Stimulated activated CD4-positive, alpha-beta T cell treated with anti-CD3 and anti-CD28 coated beads, TNF-alpha, amount 100 ng/mL, for 24 hours (primary cell): Measurements from ENCODE around the gene TSPAN14.
"Not testable (repeated sequence)": the region's sequence is repeated elsewhere in the genome, so short reads cannot be mapped to it uniquely, and the experiment has no call there.

ENCODE experiments used
- DNase-seq, 3 experiments: peaks; one replicate each; pipeline ENCODE4 v3.0.0-alpha.2; 2020; ENCODE audit warnings: low read depth in 3 of 3

TSPAN14 gene, protein sequence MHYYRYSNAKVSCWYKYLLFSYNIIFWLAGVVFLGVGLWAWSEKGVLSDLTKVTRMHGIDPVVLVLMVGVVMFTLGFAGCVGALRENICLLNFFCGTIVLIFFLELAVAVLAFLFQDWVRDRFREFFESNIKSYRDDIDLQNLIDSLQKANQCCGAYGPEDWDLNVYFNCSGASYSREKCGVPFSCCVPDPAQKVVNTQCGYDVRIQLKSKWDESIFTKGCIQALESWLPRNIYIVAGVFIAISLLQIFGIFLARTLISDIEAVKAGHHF

DNA sequence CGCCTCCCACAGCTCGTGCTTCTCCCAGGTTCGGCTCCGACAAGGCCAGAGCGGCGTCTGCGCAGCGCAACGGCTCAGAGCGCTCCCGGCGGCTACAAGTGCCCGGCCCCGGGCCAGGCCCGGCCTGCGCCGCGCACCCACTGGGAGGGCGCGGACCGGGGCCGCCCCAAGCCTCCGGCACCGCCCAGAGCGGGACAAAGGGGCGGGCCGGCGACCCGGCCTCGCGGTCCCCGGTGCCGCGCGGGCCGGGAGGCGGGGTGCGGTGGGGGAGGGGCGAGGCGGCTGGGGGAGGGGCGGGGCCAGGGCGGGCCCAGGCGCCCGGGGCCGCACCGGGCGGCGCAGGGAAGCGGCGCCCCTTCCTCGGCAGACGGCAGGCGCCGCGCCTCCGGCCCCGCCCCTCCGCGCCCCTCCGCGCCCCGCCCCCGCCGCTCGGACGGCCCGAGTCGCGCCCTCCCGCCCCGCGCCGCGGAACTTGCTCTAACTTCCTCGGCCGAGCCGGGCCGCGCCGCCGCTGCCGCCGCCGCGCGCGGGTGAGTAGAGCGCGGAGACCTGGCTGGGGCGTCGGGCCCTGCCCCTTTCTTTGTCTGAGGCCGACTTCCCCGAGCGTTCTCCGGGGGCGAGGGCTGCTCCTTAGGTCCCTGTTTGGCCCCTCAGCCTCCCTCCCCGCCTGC lies at the start of gene TSPAN14:
TSS of gene TSPAN14 (plus strand) at position 469 of the 671 bp plus-strand sequence. CDS start 34,924 bp downstream, outside the sequence.
- DNase-seq, result peak; percentile 28 to 80 (median 65)

DNA sequence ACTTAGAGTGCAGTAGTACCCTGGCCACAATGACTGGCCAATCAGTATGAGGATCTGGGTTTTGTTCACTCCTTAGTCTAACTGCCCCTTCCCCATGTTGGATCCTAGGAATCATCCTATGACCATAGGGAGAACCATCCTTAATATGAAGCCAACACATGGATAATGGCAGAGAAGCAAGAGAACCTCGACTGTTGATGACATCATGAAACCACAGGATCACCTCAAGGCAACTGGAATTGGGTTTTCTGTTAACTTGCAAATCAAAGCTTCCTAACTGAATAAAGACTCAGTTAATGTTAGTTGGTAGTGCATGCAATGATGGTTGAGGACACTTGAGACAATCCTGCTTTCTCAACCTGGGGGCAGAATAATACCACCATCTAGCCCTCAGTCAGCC lies 49.1 kb upstream of the TSPAN14 start:
- no peak for DNase-seq

DNA sequence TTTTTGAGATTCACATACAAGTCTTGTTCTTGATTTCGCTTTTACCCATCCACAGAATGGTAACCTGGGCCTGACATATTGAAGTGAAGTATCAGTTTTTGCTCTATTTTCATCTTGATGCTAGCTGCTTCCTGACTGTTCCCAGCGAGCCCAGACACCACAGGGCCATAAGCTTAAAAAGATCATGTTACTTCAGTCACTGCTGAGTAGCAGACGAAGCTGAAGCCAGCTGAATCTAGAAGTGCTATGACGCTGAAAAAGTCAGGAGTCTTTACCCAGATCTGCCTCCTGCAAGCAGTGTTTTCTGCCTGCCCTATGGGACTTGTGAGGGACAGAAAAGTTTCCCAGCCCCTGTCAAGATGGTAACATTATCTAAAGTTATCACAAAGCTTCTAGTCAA lies 48.5 kb upstream of the TSPAN14 start:
- DNase-seq, result no peak

DNA sequence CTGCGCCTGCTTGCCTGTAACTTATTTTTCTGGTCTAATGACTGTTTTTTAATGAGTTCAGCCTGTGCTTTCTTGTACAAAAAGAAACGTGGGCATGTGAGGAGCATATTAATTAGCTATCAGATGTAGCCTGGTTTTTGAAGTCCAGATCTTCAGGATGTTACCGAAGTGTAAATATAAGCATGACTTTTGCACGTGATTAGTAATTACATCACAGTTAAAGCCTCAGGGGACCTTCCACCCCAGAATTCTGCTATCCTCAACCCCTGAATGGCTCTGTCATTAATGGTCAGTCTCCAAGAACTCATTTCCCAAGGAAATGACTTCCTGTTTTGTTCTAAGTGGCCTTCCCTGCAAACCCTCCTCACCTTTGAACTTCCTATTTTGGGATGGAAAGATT lies 47.9 kb upstream of the TSPAN14 start:
- DNase-seq, result no peak

DNA sequence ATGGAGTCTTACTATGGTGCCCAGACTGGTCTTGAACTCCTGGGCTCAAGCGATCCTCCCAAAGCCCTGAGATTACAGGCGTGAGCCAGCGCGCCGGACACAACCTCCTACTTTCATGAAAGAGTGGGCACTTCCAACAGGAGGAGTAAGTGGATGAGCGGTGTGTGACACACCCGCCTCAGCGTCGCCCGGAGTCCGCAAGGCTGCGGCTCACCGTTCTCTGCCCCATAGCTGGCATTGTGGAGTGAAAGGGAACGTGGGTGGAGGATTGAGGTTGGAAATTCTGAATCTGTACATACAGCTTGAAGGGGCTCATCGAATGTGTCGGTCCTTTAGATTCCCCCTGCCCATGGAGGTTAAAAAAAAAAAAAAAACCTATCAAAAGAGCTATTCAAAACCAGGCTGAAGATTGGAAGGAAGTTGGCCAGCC lies 46.3 kb upstream of the TSPAN14 start:
- DNase-seq, result peak; percentile 36 to 66 (median 51)

DNA sequence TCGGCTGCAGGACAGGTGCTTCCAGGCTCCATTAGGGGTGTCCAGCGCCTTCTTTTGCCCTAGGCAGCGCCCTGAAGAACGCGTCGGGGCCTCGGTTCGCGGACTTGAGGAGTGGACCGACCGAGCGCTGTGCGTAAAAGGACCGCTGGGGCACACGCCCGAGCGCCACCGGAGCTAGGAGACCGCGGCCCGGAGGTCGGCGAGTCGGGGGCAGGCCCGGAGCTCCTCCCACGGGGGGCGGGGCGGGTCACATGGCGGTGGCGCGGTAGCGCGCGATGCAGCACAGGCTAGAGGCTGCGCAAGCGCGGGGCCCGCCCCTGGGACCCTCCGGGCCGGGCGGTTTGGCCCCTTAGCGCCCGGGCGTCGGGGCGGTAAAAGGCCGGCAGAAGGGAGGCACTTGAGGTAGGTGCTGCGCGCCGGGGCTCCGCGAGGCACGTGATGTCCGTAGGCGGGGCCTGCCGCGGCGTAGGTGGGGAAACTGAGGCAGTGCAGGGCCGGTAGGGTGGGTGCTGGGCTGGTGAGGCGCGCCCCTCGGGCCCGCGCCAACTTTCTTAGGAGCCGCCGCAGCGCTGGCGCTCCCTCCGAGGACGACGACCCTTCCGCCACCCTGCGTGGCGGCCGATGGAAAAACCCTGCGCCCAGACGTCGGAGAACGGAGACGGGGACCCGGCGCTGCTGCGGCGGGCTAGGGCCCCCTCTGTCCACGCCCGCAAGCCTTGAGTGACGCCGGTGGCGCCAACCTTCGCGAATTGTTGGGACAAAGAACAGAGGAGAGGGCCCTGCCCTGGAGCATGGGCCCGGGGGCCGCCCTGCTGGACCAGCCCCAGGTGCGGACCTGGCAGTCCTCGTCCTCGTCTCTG lies 45.6 kb upstream of the TSPAN14 start, which contains the start of gene PRXL2A:
TSS of gene PRXL2A (plus strand) at position 310 of the 860 bp plus-strand sequence. CDS start 11,917 bp downstream, outside the sequence.
- peak; percentile 53 to 86 (median 70) for DNase-seq

DNA sequence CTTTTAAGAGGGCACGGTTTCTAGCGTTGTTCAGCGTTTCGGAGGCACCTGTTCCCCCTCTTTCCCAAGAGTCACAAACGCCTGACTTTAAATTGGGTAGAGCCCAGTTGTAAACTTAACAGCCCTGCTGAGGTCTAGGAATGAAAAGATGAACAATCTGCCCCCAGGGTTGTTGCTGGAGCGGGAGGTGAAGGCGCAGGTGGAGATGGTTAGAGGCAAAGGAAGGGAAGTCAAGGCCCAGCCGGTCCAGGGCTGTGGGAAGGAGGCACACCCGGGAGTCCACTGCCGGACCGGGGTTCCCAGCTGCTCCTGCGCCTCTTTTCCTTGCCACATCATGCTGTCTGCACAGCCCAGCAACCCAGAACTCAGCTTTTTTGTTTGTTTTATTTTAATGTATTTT lies 45.0 kb upstream of the TSPAN14 start:
- DNase-seq, result no peak

DNA sequence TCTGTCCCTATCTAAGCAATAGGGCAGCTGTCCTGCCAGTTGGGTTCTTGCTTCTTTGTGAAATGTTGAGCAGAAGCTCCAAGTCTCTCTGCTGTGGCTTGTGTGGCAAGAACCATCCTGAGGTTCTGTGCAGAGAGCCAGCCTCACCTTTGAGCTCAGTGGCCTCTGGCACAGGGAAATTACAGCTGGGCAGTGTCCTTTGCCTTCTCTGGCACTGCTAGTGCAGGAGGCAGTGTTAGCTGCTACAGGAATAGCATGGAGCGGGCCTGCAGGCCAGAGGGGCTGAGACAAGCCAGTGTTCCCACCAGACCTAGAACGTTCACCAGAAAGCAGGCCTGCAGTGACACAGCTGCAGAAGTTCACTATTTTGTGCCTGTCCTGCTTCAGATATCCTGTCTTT lies 44.0 kb upstream of the TSPAN14 start:
- no peak for DNase-seq

DNA sequence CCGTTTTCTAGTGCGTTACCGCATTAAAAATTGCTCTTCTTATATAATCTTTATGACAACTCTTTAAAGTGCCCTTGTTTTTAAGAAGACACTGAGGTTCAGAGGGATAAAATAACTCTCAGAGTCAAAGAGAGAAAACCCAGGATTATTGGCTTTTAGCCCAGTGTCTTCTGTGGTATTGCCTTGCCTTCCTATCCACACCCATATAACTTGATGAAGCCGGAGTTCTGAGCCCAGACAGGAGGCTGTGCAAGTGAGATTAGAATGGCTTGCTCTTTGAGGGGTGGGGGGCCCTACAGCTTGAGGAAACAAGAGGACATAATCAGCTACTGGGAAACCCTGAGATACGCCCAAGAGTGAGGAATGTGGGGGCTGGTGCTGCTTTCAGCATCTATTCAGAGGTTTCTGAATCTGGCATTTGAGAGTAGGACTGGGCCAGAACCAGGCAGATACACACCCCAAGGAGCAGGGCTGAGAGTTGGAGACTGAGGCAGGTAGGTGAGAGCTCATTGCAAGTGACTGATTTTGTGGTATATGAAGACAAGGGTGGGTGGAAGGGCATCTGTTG lies 43.4 kb upstream of the TSPAN14 start:
- no peak for DNase-seq

DNA sequence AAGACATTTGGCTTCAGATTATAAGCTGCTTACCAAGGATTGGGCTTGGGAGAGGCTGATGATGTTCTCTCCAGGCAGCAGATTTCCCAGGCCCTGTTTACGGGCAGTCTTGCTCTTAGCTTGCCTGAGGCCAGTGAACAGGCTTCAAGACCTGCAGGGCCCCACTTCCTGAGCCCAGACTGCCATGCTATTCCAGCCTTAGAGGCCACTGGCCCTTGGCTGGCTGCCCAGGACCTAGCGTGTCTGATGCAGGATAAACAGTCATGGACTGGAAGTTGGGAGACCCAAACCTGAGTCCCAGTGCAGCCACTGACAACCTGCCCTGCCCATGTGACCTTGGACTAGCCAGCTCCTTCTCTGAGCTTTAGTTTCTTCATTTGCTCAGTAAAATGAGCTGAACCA lies 42.8 kb upstream of the TSPAN14 start:
- DNase-seq, result no peak

DNA sequence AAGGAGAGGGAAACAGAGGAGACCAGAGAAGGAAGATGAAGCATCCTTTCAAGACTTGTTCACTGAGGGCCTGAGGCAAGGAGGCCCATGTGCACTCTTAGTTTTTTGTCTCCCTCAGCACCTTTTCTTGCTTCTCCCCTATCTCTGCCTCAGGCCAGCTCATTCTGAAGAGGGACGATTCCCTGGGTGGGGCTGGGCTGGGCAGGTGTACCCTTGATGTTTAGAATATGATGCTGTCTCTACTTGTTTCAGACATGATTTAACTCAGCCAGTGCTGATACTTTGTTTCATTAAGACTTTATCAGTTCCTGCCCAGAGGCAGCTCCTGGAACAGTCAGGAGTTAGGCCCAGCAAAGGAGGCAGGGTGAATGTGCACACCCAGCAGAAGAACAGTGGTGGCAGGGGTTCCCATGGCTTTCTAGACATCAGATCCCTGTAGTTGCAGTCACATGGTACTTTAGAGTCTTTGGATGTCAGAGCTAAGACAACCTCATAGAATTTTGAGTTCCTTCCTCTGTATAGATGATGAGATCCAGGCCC lies 42.4 kb upstream of the TSPAN14 start:
- no peak for DNase-seq

DNA sequence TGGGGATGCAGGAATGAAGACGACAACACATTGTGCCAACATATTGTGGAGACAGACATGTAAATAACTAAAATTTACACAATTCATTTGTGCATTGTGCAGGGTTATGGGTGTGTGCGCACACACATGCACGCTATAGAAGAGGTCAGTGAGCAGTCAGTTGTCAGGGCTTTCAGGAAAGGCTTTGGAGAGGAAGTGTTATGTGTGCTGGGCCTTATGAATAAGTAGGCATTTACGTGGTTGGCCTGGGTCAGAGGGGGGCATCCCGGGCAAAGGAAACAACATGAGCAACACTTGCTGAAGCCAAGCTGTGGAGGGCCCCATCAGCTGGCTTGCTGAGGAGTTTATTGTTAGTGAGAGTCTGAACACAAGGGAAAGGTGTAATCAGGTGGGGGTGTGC lies 41.6 kb upstream of the TSPAN14 start:
- no peak for DNase-seq

DNA sequence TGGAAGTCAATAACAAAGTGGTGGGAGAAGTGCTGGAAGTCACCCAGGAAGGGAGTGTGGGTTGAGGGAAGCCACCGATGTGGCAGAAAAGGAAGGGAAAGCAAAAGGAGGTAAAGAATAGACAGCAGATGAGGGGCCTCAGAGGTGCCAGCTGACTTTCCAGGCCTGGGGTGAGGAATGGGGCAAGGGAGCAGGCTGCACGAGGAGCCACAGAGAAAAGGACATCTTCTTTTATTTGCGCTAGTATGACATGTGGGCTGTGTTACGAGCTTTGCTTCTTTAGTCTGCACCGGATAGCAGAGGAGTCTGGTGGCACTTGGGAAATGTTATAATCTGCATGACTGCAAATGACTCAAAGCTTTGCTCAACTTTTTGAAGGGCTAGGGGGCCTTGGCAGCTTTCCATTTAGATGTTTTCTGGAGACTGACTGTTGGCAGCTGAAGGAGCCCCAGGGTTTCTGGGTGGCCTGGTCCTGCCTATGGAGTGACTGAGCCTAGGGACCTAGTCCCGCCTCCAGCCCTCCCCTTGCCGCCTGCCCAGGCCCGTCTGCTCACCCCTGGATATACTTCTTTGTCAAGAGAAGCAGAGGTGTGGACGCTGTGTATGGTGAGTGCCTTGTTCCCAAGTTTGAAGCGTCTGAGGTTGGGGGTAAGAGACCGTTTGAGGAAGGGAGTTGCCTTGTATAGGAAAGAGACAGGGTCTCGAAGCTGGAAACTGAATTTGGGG lies 40.7 kb upstream of the TSPAN14 start:
- no peak for DNase-seq

DNA sequence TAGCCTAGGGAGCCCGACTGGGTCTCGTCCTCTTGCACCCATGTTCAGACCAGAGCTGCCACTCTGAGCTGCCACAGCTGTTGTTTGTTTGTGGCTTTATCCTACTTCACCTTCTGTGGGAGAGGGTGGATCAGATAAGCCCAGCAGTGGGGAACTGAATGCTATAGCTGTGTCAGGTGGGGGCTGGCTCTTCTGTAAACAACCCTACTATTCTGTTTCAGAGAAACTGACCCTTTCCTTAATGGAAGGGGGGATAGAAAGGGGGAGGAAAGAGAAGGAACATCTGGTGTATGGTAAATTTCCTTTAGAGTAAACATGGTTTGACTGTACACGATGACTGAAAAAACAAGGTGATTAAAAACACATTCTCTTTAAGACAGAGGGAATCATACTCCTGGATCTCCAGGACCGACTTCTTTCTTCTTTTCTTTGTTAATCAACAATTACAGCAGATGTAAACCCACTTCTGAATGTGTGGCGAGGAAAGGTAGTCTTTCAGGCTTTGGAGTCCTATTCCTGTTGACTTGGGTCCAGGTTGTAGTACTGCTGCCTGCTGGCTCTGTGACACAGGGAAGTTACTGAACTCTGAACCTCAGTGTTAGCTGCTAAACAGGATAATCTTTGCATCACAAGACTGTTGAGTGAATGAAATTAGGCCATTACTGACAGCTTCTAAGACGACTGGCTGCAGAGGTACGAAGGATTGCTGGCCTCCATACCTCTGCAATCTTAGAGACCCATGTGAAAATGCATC lies 39.8 kb upstream of the TSPAN14 start:
- DNase-seq, result no peak

DNA sequence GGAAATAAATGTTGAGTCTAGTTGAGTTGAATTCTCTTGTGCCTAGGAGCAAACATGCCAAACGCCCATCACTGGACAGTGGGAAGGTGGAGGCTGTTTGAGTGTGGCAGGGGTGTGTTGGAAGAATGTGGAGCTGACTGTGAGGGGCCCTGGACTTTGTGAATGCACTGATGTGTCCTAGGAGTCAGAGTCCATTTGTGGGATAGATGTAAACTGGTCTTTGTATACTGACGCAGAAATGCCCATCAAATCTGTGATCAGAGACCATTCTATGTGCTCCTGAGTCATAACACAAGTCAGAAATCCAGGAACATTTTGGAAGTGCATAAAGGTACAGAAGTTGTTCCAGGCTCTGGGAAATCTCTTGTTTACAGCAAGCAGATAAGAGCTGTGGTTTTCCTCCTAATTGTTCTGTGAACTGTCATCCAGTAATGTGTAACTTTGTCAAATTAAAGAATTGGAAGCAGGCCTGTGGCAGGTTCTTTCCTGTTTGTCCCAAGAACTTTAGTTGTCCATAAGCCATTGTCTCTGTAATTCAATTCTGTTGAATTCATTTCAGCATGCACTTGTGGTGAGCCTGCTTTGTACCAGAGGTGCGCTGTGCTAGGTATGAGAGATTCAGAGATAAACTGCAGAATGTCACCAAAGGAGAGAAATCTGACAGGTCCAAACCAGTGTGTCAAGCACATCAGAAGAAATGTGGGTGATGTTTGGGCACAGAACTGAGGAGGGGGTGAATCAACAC lies 38.2 kb upstream of the TSPAN14 start:
- no peak for DNase-seq

DNA sequence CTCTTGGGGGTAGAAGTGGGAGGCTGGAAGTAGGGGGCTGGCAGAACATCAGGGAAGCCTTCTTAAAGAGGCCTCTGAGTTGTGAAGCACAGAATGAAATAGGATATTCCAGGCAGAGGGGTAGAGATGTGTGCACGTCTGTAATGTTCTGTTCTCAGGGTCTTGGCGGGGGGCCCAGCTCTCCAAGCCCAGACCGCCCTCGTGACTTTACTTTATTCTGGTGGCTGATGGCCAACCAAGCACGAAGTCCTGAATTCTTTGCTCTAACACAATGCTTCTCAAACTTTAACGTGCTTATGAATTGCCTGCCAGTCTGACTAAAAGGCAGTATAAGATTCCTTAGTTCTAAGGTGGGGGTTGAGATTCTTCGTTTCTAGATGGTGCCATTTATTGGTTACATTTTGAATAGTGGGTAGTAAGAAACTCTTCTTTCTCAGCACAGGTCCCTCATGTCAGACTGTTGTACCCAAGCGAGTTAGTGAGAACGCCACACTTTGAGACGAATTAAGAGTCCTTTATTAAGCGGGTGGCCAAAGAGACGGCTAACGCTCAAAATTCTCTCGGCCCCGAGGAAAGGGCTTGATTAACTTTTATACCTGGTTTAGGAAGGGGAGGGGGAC lies 37.5 kb upstream of the TSPAN14 start:
- no peak for DNase-seq

DNA sequence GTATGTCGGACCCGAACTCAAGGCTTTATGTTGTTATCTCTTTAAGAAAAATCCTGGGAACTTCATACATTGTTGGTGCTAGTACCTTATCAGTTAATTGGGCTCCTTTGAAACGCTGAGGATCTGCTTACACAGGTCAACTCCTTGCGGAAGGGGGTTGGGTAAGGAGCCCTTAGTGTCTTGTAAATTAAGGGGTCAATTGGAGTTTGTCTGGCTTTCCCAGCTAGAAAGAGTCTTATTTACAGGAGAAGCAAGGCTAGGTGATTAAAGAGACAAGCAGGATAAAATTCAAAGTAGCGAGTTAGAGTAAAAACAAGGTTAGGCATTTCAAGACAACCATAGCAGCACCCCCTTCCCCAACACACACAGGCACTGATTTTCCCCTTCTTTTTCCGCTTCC lies 36.9 kb upstream of the TSPAN14 start:
- not testable (repeated sequence) for DNase-seq

DNA sequence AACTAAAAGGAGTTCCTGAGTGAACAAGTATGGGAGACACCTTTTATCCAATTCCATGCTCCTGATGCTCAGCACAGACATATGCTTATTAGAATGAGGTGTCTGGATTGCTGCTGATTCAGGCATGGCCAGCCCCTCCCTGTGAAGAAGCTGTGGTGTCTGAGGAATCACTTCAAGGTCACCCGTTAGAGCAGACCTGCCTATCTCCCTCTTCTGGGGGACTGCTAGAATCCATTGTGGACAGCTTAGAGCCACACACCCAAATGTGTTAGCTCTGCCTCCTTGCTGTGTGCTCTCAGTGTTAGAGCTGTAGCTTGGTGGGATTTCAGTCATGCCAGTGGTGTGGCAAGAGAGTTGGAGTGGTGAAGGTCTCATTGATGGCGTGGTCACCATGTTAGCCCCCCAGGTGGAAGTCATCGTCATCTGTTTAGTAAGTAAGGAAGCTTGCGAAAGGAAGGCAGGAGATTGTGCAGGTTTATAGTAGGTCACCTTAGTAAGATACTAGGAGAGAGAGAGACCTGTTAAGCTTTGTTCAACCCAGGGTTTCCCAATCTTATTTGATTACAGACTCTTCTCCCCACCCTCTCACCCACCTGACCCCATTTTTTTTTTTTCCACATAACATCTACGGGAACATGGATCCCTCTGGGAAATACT lies 32.9 kb upstream of the TSPAN14 start:
- no peak for DNase-seq
